Spleen (tissue), 7 donors: ENCODE measurements around the gene PSME3IP1.

Experiments
- POLR2A ChIP-seq, 3 donors: fragments of 450-650 bp; IDR thresholded peaks; one replicate each; pipeline ENCODE4 v1.5.1; 2017; ENCODE audit warnings: antibody characterized with exemption in 3 of 3, mild to moderate bottlenecking in 1 of 3
- POLR2AphosphoS5 ChIP-seq, 3 donors: sonication (generic); formaldehyde crosslinking; IDR thresholded peaks; one replicate each; pipeline ENCODE4 v1.5.1; 2017; ENCODE audit warnings: antibody characterized with exemption in 3 of 3
- TF ChIP-seq, protein P1 (sequence below), 11 experiments: fragments of 200-600 bp in 7 of 11; fragments of 450-650 bp in 4 of 11; sonication (generic) in 4 of 11; IDR thresholded peaks in 8 of 11; conservative IDR thresholded peaks in 3 of 11; 1 replicate in 7 of 11; 2 replicates in 4 of 11; pipeline versions ENCODE4 v1.4.0 to v1.8.0; 2016 to 2021; ENCODE audit warnings: antibody characterized with exemption in 11 of 11, inconsistent platforms in 4 of 11, mild to moderate bottlenecking in 1 of 11
- donor health status: DM: no; HTN: no; CAD: no; lungs with moderate emphysema.
- donor health status: DM: no; HTN: no; CAD: no.
- donor health status: DM: no; HTN: no; CAD: no.

DNA sequence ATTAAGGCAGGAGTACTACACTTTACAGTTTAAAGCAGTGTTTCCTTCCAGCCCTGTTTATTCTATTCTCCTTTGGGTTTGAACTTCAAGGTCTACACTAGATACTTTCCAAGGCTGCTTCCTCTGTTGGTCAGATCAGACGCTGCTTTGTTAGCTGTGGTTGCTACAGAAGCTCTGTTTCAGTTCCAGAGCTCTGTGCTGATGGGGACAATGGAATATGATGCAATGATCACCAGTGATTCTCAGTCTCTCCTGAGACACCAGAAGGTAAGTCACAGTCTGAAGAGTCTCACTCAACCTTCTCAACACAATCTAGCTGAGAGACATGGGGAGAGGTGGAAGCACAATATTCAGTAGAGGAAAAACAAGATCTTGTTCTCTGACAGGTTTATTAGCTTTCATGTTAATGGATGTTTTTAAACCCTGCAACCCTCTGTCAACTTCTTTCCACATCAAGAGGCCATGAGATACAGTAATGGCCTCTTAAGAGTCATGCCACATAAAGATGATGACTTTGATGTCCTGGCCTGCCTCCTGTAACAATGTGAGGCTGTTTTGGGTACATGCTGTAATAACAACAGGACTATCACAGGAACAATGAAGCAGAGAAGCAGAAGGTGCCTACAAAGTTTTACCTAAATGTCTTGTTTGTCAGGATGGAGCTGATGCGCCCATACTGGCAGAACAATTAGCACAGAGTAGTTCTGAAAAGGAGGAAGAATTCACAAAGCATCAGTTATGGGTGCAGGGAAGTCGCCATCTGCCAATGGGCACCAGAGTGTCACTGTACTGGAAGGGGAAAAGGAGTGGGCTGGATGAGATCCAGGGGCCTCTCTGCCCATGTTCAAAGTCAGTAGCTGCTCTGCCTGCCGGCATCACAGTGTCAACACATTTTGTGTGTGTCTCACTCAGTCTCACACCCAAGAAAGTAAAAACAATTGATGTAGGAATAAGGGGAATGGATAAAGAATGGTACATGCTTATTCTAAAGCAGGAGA is 33.4 kb downstream of the PSME3IP1 start:
- TF ChIP-seq, protein P1, sequence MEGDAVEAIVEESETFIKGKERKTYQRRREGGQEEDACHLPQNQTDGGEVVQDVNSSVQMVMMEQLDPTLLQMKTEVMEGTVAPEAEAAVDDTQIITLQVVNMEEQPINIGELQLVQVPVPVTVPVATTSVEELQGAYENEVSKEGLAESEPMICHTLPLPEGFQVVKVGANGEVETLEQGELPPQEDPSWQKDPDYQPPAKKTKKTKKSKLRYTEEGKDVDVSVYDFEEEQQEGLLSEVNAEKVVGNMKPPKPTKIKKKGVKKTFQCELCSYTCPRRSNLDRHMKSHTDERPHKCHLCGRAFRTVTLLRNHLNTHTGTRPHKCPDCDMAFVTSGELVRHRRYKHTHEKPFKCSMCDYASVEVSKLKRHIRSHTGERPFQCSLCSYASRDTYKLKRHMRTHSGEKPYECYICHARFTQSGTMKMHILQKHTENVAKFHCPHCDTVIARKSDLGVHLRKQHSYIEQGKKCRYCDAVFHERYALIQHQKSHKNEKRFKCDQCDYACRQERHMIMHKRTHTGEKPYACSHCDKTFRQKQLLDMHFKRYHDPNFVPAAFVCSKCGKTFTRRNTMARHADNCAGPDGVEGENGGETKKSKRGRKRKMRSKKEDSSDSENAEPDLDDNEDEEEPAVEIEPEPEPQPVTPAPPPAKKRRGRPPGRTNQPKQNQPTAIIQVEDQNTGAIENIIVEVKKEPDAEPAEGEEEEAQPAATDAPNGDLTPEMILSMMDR (IDR thresholded peaks at IDR 0.05 in 8 of 11, conservative IDR thresholded peaks at IDR 0.05 in 3 of 11) = no peak
- no peak for TF ChIP-seq POLR2A (IDR thresholded peaks at IDR 0.05)
- TF ChIP-seq POLR2AphosphoS5 (IDR thresholded peaks at IDR 0.05) = no peak
